Measurements from ENCODE around the gene GMDS. TPM values are rescaled to one million over a fixed set of nuclear protein-coding genes. Genes with fewer than 3 reads are reported as not detected.

GMDS gene
- total RNA-seq, 2 experiments from 2014 or later: 36.6 to 42.8 TPM

DNA sequence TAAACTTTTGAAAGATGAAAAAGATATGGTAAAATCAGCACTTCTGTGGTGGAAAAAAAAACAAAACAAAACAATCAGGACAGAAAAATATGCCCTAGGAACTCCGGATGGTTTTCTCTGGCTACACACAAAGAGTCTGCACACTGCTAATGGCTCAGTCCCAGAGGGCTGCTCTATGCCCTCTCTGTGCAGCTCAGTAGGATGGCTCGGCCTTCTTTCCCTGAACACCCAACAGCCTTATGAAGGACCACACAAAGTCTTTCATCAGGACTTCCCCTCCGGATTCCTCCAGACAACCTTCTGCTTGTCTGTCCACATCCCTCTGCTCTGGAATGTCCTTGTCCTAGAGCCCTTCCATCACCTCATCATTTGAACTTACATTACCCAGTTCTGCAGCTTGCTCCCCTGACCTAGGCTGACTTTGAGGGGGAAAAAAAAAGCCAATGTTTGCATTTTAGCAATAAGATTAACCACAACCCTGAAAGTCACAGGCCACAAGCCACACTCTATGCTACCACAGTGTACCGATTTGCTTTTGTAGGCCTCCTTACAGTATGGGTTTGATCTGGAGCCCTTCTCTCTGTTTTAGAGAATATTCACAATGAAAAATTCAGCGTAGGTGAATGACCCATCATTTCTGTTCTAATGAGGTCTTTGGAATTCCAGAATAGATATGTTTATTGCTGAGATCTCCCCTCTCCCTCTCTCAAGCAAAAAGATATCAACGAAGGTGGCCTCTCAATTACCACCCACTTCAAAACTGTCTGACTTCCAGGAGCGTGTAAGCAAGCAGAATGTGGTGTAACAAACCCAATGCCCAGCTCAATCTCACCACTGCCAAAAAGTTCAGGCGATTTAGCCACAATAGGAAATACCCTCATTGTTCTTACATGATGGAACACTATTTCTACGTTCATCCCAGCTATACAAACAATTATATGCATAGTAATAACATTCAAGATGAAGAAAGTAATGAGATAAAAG lies 164.0 kb downstream of the GMDS start:
- intact Hi-C loops (cut with micrococcal nuclease): no loop called here
- ChIA-PET CTCF (interaction anchor here (1.1 to 1.3 kb wide), 2 partner anchors 21 to 23 kb away, joined by 3 read pairs; no protein-coding TSS in a partner anchor), POLR2A (no interaction called here)
- H3K27me3 Mint-ChIP-seq: peaks cover 4% of the 10 kb centered on the region
- peaks cover 21% of the 10 kb centered on the region for H3K9me3 Mint-ChIP-seq
- peaks cover 48% of the 10 kb centered on the region for H3K4me1 Mint-ChIP-seq (ENCODE audit: low read depth)
- H3K27ac Mint-ChIP-seq: peak overlapping the region; percentile 44
- peak overlapping the region; percentile 22 for H3K4me3 Mint-ChIP-seq
- TF ChIP-seq, protein P1, sequence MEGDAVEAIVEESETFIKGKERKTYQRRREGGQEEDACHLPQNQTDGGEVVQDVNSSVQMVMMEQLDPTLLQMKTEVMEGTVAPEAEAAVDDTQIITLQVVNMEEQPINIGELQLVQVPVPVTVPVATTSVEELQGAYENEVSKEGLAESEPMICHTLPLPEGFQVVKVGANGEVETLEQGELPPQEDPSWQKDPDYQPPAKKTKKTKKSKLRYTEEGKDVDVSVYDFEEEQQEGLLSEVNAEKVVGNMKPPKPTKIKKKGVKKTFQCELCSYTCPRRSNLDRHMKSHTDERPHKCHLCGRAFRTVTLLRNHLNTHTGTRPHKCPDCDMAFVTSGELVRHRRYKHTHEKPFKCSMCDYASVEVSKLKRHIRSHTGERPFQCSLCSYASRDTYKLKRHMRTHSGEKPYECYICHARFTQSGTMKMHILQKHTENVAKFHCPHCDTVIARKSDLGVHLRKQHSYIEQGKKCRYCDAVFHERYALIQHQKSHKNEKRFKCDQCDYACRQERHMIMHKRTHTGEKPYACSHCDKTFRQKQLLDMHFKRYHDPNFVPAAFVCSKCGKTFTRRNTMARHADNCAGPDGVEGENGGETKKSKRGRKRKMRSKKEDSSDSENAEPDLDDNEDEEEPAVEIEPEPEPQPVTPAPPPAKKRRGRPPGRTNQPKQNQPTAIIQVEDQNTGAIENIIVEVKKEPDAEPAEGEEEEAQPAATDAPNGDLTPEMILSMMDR (IDR thresholded peaks at IDR 0.05): no peak
- H3K36me3 Mint-ChIP-seq (ENCODE audit: low read depth): peaks cover 25% of the 10 kb centered on the region
- peak; percentile 83 for DNase-seq
- ATAC-seq: peak; percentile 82

GRCh38 chr6:2078888-2079287 lies 166.5 kb downstream of the GMDS start:
- TF ChIP-seq, protein P1 (IDR thresholded peaks at IDR 0.05): no peak
- Mint-ChIP-seq H3K27me3 (peaks cover 4% of the 10 kb centered on the region), H3K4me3 (no peak overlapping the region), H3K36me3 (ENCODE audit: low read depth) (peaks cover 27% of the 10 kb centered on the region), H3K27ac (no peak overlapping the region), H3K9me3 (peaks cover 21% of the 10 kb centered on the region), H3K4me1 (ENCODE audit: low read depth) (peaks cover 48% of the 10 kb centered on the region)
- ChIA-PET POLR2A (no interaction called here), CTCF (no interaction called here)
- ATAC-seq (peak; percentile 41), DNase-seq (no peak)
- intact Hi-C loops (cut with micrococcal nuclease): no loop called here

DNA sequence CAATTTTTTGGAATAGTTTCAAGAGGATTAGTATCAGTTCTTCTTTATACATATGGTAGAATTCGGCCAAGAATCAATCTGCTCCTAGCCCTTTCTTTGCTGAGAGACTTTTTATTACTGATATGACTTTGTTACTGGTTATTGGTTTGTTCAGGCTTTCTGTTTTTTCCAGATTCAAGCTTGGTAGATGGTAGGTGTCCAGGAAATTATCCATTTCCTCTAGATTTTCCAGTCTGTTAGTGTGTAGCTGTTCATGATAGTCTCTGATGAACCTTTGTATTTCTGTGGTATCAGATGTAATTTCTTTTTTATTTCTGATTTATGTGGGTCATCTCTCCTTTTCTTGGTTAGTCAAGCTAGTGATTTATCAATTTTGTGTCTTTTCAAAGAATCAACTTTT lies 167.6 kb downstream of the GMDS start:
- ATAC-seq (no peak), DNase-seq (no peak)
- Mint-ChIP-seq H3K27me3 (no peaks in the 10 kb centered on the region), H3K4me1 (ENCODE audit: low read depth) (peaks cover 45% of the 10 kb centered on the region), H3K27ac (no peak overlapping the region), H3K36me3 (ENCODE audit: low read depth) (peaks cover 30% of the 10 kb centered on the region), H3K9me3 (peaks cover 21% of the 10 kb centered on the region), H3K4me3 (no peak overlapping the region)
- ChIA-PET CTCF (no interaction called here), POLR2A (no interaction called here)
- intact Hi-C loops (cut with micrococcal nuclease): no loop called here
- TF ChIP-seq, protein P1 (IDR thresholded peaks at IDR 0.05): no peak

- H3K4me1 Mint-ChIP-seq (ENCODE audit: low read depth): peaks cover 8% of the 10 kb centered on the region
- ChIA-PET POLR2A (interaction anchor here (0.6 kb wide), 1 partner anchor 237 kb away, joined by 3 read pairs; no protein-coding TSS in a partner anchor), CTCF (no interaction called here)
- ATAC-seq: no peak
- TF ChIP-seq, protein P1 (IDR thresholded peaks at IDR 0.05): no peak
- intact Hi-C loops (cut with micrococcal nuclease): no loop called here
- H3K27me3 Mint-ChIP-seq: no peaks in the 10 kb centered on the region
- no peak overlapping the region for H3K4me3 Mint-ChIP-seq
- H3K36me3 Mint-ChIP-seq (ENCODE audit: low read depth): peaks cover 28% of the 10 kb centered on the region
- H3K9me3 Mint-ChIP-seq: peaks cover 27% of the 10 kb centered on the region
- no peak for DNase-seq
- H3K27ac Mint-ChIP-seq: no peak overlapping the region
Observed at GRCh38 chr6:2073476-2073875, 171.9 kb downstream of the GMDS start.

DNA sequence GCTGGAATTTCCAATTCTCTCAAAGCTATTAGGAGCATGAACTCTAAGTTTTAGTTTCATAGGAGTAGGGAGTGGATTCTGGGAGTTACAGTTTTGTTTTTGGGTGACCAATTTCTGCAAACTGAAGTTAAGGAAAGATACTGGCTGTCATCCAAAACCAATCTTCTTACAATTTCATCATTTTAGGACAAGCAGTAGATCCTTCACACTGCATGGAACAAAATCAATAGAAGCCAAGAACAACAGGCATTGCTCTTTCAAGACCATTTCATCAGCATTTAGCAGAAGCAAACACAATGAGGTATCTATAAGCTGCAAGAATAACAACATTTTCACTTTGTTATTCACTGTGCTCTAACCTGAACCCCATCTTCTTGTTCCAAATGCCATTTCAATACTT lies 173.0 kb downstream of the GMDS start:
- H3K4me3 Mint-ChIP-seq: no peak overlapping the region
- H3K27ac Mint-ChIP-seq: no peak overlapping the region
- intact Hi-C loops (cut with micrococcal nuclease): no loop called here
- no peaks in the 10 kb centered on the region for H3K27me3 Mint-ChIP-seq
- peaks cover 22% of the 10 kb centered on the region for H3K36me3 Mint-ChIP-seq (ENCODE audit: low read depth)
- POLR2A ChIA-PET: no interaction called here
- H3K4me1 Mint-ChIP-seq (ENCODE audit: low read depth): peaks cover 2% of the 10 kb centered on the region
- H3K9me3 Mint-ChIP-seq: peaks cover 20% of the 10 kb centered on the region
- DNase-seq (no peak), ATAC-seq (no peak)
- CTCF ChIA-PET: no interaction called here
- TF ChIP-seq, protein P1 (IDR thresholded peaks at IDR 0.05): no peak
